Thymus (tissue), 11 donors: Measurements from ENCODE around the gene RGS7BP. TPM values are rescaled to one million over a fixed set of nuclear protein-coding genes. Genes with fewer than 3 reads are reported as not detected.

ENCODE experiments used
- DNase-seq, 9 donors: peaks; one replicate each; pipeline ENCODE4 v3.0.0-alpha.2; 2013; ENCODE audit warnings: low spot score in 9 of 9, low read depth in 6 of 9, missing footprints in 1 of 9
- H3K27ac ChIP-seq, 2 donors: one replicate each; pipeline ENCODE4 v1.5.1; 2013; ENCODE audit warnings: control low read depth in 1 of 2, low read depth in 1 of 2, low read length in 1 of 2, mild to moderate bottlenecking in 1 of 2, moderate library complexity in 1 of 2
- H3K27me3 ChIP-seq, 2 donors: one replicate each; pipeline ENCODE4 v1.5.1; 2013; ENCODE audit warnings: low read length in 1 of 2; ENCODE audit not compliant: control insufficient read depth in 2 of 2, insufficient read depth in 1 of 2
- H3K36me3 ChIP-seq, 2 donors: one replicate each; pipeline ENCODE4 v1.5.1; 2013; ENCODE audit warnings: low read length in 1 of 2, mild to moderate bottlenecking in 1 of 2, moderate library complexity in 1 of 2; ENCODE audit not compliant: control insufficient read depth in 2 of 2, insufficient read depth in 2 of 2
- H3K4me1 ChIP-seq, 2 donors: one replicate each; pipeline ENCODE4 v1.5.1; 2013; ENCODE audit warnings: low read length in 2 of 2; ENCODE audit not compliant: control insufficient read depth in 2 of 2, insufficient read depth in 2 of 2
- H3K4me3 ChIP-seq, 2 donors: one replicate each; pipeline ENCODE4 v1.5.1; 2013; ENCODE audit warnings: low read length in 2 of 2, control low read depth in 1 of 2, mild to moderate bottlenecking in 1 of 2
- H3K9me3 ChIP-seq, 2 donors: one replicate each; pipeline ENCODE4 v1.5.1; 2013; ENCODE audit warnings: low read length in 1 of 2, mild to moderate bottlenecking in 1 of 2; ENCODE audit not compliant: control insufficient read depth in 2 of 2, insufficient read depth in 1 of 2
- WGBS: extraction: QIAGEN DNeasy Blood & Tissue Kit; methylation state at CpG from one replicate; pipeline ENCODE4 v1.1.7; 2013; 5-methylcytosine and 5-hydroxymethylcytosine counted together
- polyA plus RNA-seq: library from polyadenylated mRNA; stranded (reverse); fragments of 200-250 nt; gene quantifications from one replicate; pipeline ENCODE4 v1.2.3, GENCODE V29; 2013
- total RNA-seq: library from RNA; stranded (reverse); fragments of 120-200 nt; gene quantifications from one replicate; pipeline ENCODE4 v1.2.4, GENCODE V29; 2013
- donor health status: healthy.

Gene RGS7BP
- total and polyA plus RNA-seq, 2 donors: 0.09 to 0.14 TPM

GRCh38 chr5:64632251-64632650, 126.4 kb downstream of the RGS7BP start:
- no peaks in the 10 kb centered on the region for H3K9me3 ChIP-seq

GRCh38 chr5:64634997-64635686, 129.3 kb downstream of the RGS7BP start:
- Histone ChIP-seq H3K27ac (no peak overlapping the region), H3K27me3 (peaks cover 0 to 9% of the 10 kb centered on the region in 2 donors), H3K36me3 (no peaks in the 10 kb centered on the region), H3K4me1 (peaks cover 0 to 4% of the 10 kb centered on the region in 2 donors), H3K9me3 (no peaks in the 10 kb centered on the region), H3K4me3 (no peak overlapping the region)
- 9% methylated on average over 1 of the region's 1 CpG for WGBS
- peak in 8 of 9 donors; percentile 14 to 57 (median 40) for DNase-seq

More at GRCh38 chr5:64632251-64632650, 126.4 kb downstream of the RGS7BP start:
- Histone ChIP-seq H3K36me3 (no peaks in the 10 kb centered on the region), H3K4me3 (no peak overlapping the region), H3K4me1 (peaks cover 0 to 4% of the 10 kb centered on the region in 2 donors), H3K27me3 (peaks cover 0 to 3% of the 10 kb centered on the region in 2 donors), H3K27ac (no peak overlapping the region)
- WGBS: 73% methylated on average over 3 of the region's 3 CpGs
- DNase-seq: no peak

GRCh38 chr5:64637144-64637543, 131.3 kb downstream of the RGS7BP start:
- 10% methylated on average over 9 of the region's 9 CpGs for WGBS
- H3K36me3 ChIP-seq: no peaks in the 10 kb centered on the region
- peaks cover 0 to 9% of the 10 kb centered on the region in 2 donors for H3K27me3 ChIP-seq
- peak in 1 of 9 donors; percentile 21 for DNase-seq
- no peak overlapping the region for H3K27ac ChIP-seq
- H3K4me1 ChIP-seq: peaks cover 0 to 4% of the 10 kb centered on the region in 2 donors
- H3K4me3 ChIP-seq: no peak overlapping the region
- H3K9me3 ChIP-seq: no peaks in the 10 kb centered on the region

- 83% methylated on average over 10 of the region's 10 CpGs for WGBS
- Histone ChIP-seq H3K36me3 (no peaks in the 10 kb centered on the region), H3K4me3 (no peak overlapping the region), H3K27ac (no peak overlapping the region), H3K27me3 (peaks cover 0 to 9% of the 10 kb centered on the region in 2 donors), H3K9me3 (no peaks in the 10 kb centered on the region), H3K4me1 (peaks cover 0 to 4% of the 10 kb centered on the region in 2 donors)
- no peak for DNase-seq
These were observed 132.1 kb downstream of the RGS7BP start for GRCh38 chr5:64637837-64638443.

GRCh38 chr5:64644831-64645230, 139.0 kb downstream of the RGS7BP start:
- Histone ChIP-seq H3K27ac (no peak overlapping the region), H3K27me3 (no peaks in the 10 kb centered on the region), H3K36me3 (no peaks in the 10 kb centered on the region), H3K4me1 (no peaks in the 10 kb centered on the region), H3K4me3 (no peak overlapping the region), H3K9me3 (no peaks in the 10 kb centered on the region)
- DNase-seq: no peak

- Histone ChIP-seq H3K36me3 (no peaks in the 10 kb centered on the region), H3K4me3 (no peak overlapping the region), H3K9me3 (no peaks in the 10 kb centered on the region), H3K4me1 (no peaks in the 10 kb centered on the region), H3K27ac (no peak overlapping the region), H3K27me3 (no peaks in the 10 kb centered on the region)
- DNase-seq: no peak
- 81% methylated on average over 3 of the region's 3 CpGs for WGBS
These were observed 140.4 kb downstream of the RGS7BP start for GRCh38 chr5:64646169-64646568.

- Histone ChIP-seq H3K27ac (no peak overlapping the region), H3K4me3 (no peak overlapping the region), H3K9me3 (no peaks in the 10 kb centered on the region), H3K4me1 (no peaks in the 10 kb centered on the region), H3K36me3 (no peaks in the 10 kb centered on the region), H3K27me3 (no peaks in the 10 kb centered on the region)
- DNase-seq: no peak
- WGBS: 83% methylated on average over 2 of the region's 2 CpGs
These were observed 143.7 kb downstream of the RGS7BP start for GRCh38 chr5:64649512-64649911.

GRCh38 chr5:64653766-64654560, 148.1 kb downstream of the RGS7BP start:
- WGBS: 96% methylated on average over 3 of the region's 3 CpGs
- Histone ChIP-seq H3K36me3 (no peaks in the 10 kb centered on the region), H3K27me3 (no peaks in the 10 kb centered on the region), H3K4me1 (no peaks in the 10 kb centered on the region), H3K27ac (no peak overlapping the region), H3K4me3 (no peak overlapping the region), H3K9me3 (no peaks in the 10 kb centered on the region)
- DNase-seq: no peak

GRCh38 chr5:64654561-64654938, 148.7 kb downstream of the RGS7BP start:
- Histone ChIP-seq H3K4me3 (no peak overlapping the region), H3K36me3 (no peaks in the 10 kb centered on the region), H3K27ac (no peak overlapping the region), H3K4me1 (no peaks in the 10 kb centered on the region), H3K9me3 (no peaks in the 10 kb centered on the region), H3K27me3 (no peaks in the 10 kb centered on the region)
- DNase-seq: no peak
- 96% methylated on average over 2 of the region's 2 CpGs for WGBS
